Liver (tissue), 3 donors: Measurements from ENCODE around the gene DPYSL4.

ENCODE experiments used
- CTCF ChIP-seq: fragments of 150-350 bp; IDR thresholded peaks from 2 replicates; pipeline ENCODE4 v1.5.1; 2017; ENCODE audit warnings: improper control_type of control experiment, low read depth, low read length; ENCODE audit not compliant: missing input control
- EGR1 ChIP-seq, 2 donors: IDR thresholded peaks; 2 replicates each; pipeline ENCODE4 v1.6.1; 2016 to 2018; ENCODE audit warnings: antibody characterized with exemption in 2 of 2, low read depth in 2 of 2
- FOXA1 ChIP-seq: IDR thresholded peaks from 2 replicates; pipeline ENCODE4 v1.6.1; 2016; ENCODE audit warnings: antibody characterized with exemption
- GABPA ChIP-seq, 2 donors: IDR thresholded peaks in 1 of 2; conservative IDR thresholded peaks in 1 of 2; 2 replicates each; pipeline ENCODE4 v1.6.1; 2016; ENCODE audit warnings: antibody characterized with exemption in 2 of 2, mild to moderate bottlenecking in 1 of 2, moderate library complexity in 1 of 2
- HNF4G ChIP-seq: IDR thresholded peaks from 2 replicates; pipeline ENCODE4 v1.6.1; 2016; ENCODE audit warnings: antibody characterized with exemption
- JUND ChIP-seq, 2 donors: IDR thresholded peaks; 2 replicates each; pipeline ENCODE4 v1.6.1; 2016; ENCODE audit warnings: antibody characterized with exemption in 2 of 2
- MAX ChIP-seq: IDR thresholded peaks from 2 replicates; pipeline ENCODE4 v1.6.1; 2016; ENCODE audit warnings: antibody characterized with exemption
- RAD21 ChIP-seq, 2 donors: IDR thresholded peaks; 2 replicates each; pipeline ENCODE4 v1.6.1; 2016; ENCODE audit warnings: antibody characterized with exemption in 2 of 2, mild to moderate bottlenecking in 2 of 2
- REST ChIP-seq: IDR thresholded peaks from 2 replicates; pipeline ENCODE4 v1.6.1; 2016; ENCODE audit warnings: antibody characterized with exemption, mild to moderate bottlenecking
- SP1 ChIP-seq: IDR thresholded peaks from 2 replicates; pipeline ENCODE4 v1.6.1; 2018; ENCODE audit warnings: antibody characterized with exemption, mild to moderate bottlenecking
- TAF1 ChIP-seq: conservative IDR thresholded peaks from 2 replicates; pipeline ENCODE4 v1.6.1; 2016; ENCODE audit warnings: antibody characterized with exemption, mild to moderate bottlenecking
- YY1 ChIP-seq: IDR thresholded peaks from 2 replicates; pipeline ENCODE4 v1.6.1; 2016; ENCODE audit warnings: antibody characterized with exemption, mild to moderate bottlenecking
- ZBTB33 ChIP-seq: IDR thresholded peaks from 2 replicates; pipeline ENCODE4 v1.6.1; 2016; ENCODE audit warnings: antibody characterized with exemption
- donor health status: healthy.
- donor health status: healthy.

- TF ChIP-seq CTCF = no peak
- no peak for TF ChIP-seq RAD21 (IDR thresholded peaks at IDR 0.05)
- no peak for TF ChIP-seq REST
- no peak for TF ChIP-seq JUND (IDR thresholded peaks at IDR 0.05)
- no peak for TF ChIP-seq ZBTB33
- TF ChIP-seq HNF4G = no peak
- no peak for TF ChIP-seq MAX
- no peak for TF ChIP-seq SP1
- TF ChIP-seq YY1 = no peak
- TF ChIP-seq FOXA1 = no peak
- TF ChIP-seq TAF1 = no peak
- no peak for TF ChIP-seq GABPA (IDR thresholded peaks at IDR 0.05 in 1 of 2, conservative IDR thresholded peaks at IDR 0.05 in 1 of 2)
- TF ChIP-seq EGR1 (IDR thresholded peaks at IDR 0.05; ENCODE audit: low read depth in 2 of 2) = no peak
Measured at GRCh38 chr10:132166216-132166950, 20.4 kb upstream of the DPYSL4 start.
